Measurements from ENCODE around the gene SIGLECL1. TPM values are rescaled to one million over a fixed set of nuclear protein-coding genes. Genes with fewer than 3 reads are reported as not detected.

The SIGLECL1 gene
- total RNA-seq: not detected in 2 replicates

DNA sequence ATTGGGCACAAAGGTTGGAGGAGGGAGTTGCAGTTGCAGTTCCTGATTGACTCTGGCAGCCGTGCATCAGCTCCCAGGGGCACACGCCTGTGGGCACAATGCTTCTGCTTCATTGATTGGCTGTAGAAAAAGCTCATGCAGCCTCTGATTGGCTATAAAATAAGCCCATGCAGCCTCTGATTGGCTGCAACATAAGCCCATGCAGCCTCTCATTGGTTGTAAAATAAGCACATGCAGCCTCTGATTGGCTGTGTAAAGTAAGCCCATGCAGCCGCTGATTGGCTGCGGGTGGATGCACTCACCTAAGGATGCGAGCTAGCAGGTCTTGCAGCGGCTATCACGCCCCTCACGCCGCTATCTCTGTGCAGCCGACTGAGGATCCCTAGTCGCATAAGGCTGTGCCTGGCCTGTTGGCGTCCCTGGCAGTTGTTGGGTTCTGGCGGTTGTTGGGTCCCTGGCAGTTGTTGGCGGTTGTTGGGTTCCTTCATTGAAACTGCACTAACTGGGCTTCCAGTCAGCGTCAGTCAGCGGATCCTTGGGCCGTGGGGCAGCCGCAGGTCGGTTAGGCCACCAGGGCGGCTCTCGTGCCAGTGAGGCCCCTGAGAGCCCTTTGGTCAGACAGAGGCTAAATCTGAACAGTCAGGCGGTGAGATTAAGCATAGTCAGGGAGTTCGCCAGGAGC is at the start of gene SIGLECL1:
TSS of gene SIGLECL1 (plus strand) at position 295 of the 682 bp plus-strand sequence. CDS start 12,993 bp downstream, outside the sequence.

DNA sequence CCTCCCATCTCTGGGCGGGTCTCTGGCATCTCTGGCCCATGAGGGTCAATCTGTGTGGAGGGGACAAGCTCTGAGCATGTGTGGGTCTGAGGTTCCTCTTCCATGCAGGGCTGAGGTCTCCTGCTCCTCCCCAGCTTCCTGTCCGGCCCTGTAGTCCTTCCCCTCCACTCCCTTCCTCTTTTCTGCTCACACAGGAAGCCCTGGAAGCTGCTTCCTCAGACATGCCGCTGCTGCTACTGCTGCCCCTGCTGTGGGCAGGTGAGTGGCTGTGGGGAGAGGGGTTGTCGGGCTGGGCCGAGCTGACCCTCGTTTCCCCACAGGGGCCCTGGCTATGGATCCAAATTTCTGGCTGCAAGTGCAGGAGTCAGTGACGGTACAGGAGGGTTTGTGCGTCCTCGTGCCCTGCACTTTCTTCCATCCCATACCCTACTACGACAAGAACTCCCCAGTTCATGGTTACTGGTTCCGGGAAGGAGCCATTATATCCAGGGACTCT is 25.9 kb upstream of the SIGLECL1 start, which contains the start of gene CD33:
TSS of gene CD33 (plus strand) at position 183 of the 496 bp plus-strand sequence. CDS start at position 222, 39 bp downstream.

DNA sequence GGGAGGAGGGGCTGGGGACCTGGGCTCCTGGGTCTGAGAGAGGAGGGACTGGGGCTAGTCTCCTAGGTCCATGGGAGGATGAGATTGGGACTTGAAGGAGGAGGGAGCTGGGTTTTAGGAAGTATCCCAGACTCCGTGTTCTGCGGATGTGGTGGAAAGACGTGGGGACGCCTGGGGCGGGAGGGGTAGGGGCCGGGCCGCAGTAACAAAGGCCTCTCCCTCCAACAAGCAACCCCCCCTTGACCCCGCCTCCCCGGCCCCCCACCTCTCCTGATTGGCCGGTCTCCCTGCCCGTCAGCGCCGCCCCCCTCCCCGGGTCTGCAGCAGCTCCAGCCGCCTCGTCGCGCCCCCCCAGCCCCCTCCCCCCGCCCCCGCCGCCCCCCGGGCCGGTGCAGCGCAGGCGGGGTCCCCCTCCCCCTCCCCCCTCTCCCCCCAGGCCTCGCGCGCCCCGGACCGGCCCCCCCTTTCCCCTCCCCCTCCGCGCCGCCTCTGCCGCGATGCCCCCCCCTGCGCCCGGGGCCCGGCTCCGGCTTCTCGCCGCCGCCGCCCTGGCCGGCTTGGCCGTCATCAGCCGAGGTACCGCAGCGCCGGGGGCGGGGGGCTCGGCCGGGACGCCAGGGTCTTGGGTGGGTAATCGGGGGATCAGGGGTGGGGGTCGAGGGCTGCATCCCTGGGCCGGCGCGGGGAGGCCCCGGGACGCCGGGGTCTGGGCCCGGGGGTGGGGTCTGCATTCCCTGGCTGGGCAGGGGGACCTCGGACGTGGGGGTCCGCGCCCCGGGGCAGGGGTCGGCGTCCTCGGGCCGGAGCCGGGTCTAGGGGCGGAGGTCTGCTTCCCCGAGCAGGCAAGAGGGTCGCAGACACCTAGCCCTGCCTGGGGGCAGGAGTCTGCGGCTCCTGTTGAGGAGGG is 60.7 kb downstream of the SIGLECL1 start, which contains the start of gene IGLON5:
TSS of gene IGLON5 (plus strand) at position 294 of the 907 bp plus-strand sequence. CDS start at position 498, 204 bp downstream.

Other genes starting within 250 kb of the SIGLECL1 start
- not detected in 2 replicates for gene KLK8, start 249.5 kb upstream of the SIGLECL1 start, total RNA-seq
- gene KLK10, start 231.4 kb upstream of the SIGLECL1 start, total RNA-seq: 1.5 TPM in 1 of 2 replicates, not detected in the other
- gene KLK11, start 224.5 kb upstream of the SIGLECL1 start, total RNA-seq: not detected in 2 replicates
- not detected in 2 replicates for gene KLK12, start 216.1 kb upstream of the SIGLECL1 start, total RNA-seq
- gene KLK13, start 186.0 kb upstream of the SIGLECL1 start, total RNA-seq: not detected in 2 replicates
- gene KLK14, start 168.2 kb upstream of the SIGLECL1 start, total RNA-seq: 0.81 TPM in 1 of 2 replicates, not detected in the other
- gene CTU1, start 142.7 kb upstream of the SIGLECL1 start, total RNA-seq: 11.0 and 12.2 TPM in 2 replicates
- not detected in 2 replicates for gene SIGLEC9, start 126.2 kb upstream of the SIGLECL1 start, total RNA-seq
- not detected in 2 replicates for gene SIGLEC7, start 108.8 kb upstream of the SIGLECL1 start, total RNA-seq
- not detected in 2 replicates for gene CD33, start 26.0 kb upstream of the SIGLECL1 start, total RNA-seq
- not detected in 2 replicates for gene IGLON5, start 60.6 kb downstream of the SIGLECL1 start, total RNA-seq
- 0.33 and 0.76 TPM in 2 replicates for gene VSIG10L, start 91.1 kb downstream of the SIGLECL1 start, total RNA-seq
- gene ETFB, start 115.3 kb downstream of the SIGLECL1 start, total RNA-seq: 37.6 and 48.7 TPM in 2 replicates
- not detected in 2 replicates for gene CLDND2, start 117.9 kb downstream of the SIGLECL1 start, total RNA-seq
- not detected in 2 replicates for gene NKG7, start 121.6 kb downstream of the SIGLECL1 start, total RNA-seq
- not detected in 2 replicates for gene LIM2, start 136.9 kb downstream of the SIGLECL1 start, total RNA-seq
- not detected in 2 replicates for gene C19orf84, start 139.5 kb downstream of the SIGLECL1 start, total RNA-seq
- not detected in 2 replicates for gene SIGLEC10, start 166.6 kb downstream of the SIGLECL1 start, total RNA-seq
- not detected in 2 replicates for gene SIGLEC8, start 207.4 kb downstream of the SIGLECL1 start, total RNA-seq
- gene CEACAM18, start 227.5 kb downstream of the SIGLECL1 start, total RNA-seq: not detected in 2 replicates